Measurements from ENCODE around the gene TMEM86B.

TMEM86B gene

GRCh38 chr19:55224038-55224665 is 4.4 kb downstream of the TMEM86B start:
- no peaks in the 10 kb centered on the region for H3K9me2 ChIP-seq (replicated peaks; ENCODE audit: control insufficient read depth, low read length)
- TF ChIP-seq, protein P1, sequence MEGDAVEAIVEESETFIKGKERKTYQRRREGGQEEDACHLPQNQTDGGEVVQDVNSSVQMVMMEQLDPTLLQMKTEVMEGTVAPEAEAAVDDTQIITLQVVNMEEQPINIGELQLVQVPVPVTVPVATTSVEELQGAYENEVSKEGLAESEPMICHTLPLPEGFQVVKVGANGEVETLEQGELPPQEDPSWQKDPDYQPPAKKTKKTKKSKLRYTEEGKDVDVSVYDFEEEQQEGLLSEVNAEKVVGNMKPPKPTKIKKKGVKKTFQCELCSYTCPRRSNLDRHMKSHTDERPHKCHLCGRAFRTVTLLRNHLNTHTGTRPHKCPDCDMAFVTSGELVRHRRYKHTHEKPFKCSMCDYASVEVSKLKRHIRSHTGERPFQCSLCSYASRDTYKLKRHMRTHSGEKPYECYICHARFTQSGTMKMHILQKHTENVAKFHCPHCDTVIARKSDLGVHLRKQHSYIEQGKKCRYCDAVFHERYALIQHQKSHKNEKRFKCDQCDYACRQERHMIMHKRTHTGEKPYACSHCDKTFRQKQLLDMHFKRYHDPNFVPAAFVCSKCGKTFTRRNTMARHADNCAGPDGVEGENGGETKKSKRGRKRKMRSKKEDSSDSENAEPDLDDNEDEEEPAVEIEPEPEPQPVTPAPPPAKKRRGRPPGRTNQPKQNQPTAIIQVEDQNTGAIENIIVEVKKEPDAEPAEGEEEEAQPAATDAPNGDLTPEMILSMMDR (IDR thresholded peaks at IDR 0.05; ENCODE audit: low read depth, low read length, poor library complexity, severe bottlenecking), result no peak
- no peak for TF ChIP-seq EZH2phosphoT487 (IDR thresholded peaks at IDR 0.05; ENCODE audit: borderline replicate concordance, low read length)
- no peak overlapping the region for H3K4me3 ChIP-seq (ENCODE audit: low read length)
- no peaks in the 10 kb centered on the region for H3K79me2 ChIP-seq (ENCODE audit: control insufficient read depth, low read length)
- H3F3A ChIP-seq (ENCODE audit: control insufficient read depth, insufficient read depth), result peaks cover 8% of the 10 kb centered on the region; the same call in 1 of the 2 replicates
- H3K27me3 ChIP-seq (ENCODE audit: control insufficient read depth, low read length), result no peaks in the 10 kb centered on the region
- no peak overlapping the region for H3K4me2 ChIP-seq (ENCODE audit: low read length)
- H4K20me1 ChIP-seq (ENCODE audit: control insufficient read depth, insufficient read depth, low read depth, low read length), result peaks cover 15% of the 10 kb centered on the region
- H3K36me3 ChIP-seq (ENCODE audit: control insufficient read depth, low read length), result peaks cover 69% of the 10 kb centered on the region
- H3K9me3 ChIP-seq (ENCODE audit: control insufficient read depth, insufficient read depth, low read length), result no peaks in the 10 kb centered on the region; the same call in 1 of the 2 replicates
- H3K27ac ChIP-seq (ENCODE audit: low read depth, low read length), result no peak overlapping the region
- no peaks in the 10 kb centered on the region for H3K4me1 ChIP-seq (ENCODE audit: control insufficient read depth, low read length)

- Histone ChIP-seq H4K20me1 (ENCODE audit: control insufficient read depth, insufficient read depth, low read depth, low read length) (peaks cover 15% of the 10 kb centered on the region), H3K36me3 (ENCODE audit: control insufficient read depth, low read length) (peaks cover 62% of the 10 kb centered on the region)
- TF ChIP-seq, protein P1 (IDR thresholded peaks at IDR 0.05; ENCODE audit: low read depth, low read length, poor library complexity, severe bottlenecking), result no peak
- no peak for TF ChIP-seq EZH2phosphoT487 (IDR thresholded peaks at IDR 0.05; ENCODE audit: borderline replicate concordance, low read length)
Observed at GRCh38 chr19:55223291-55224037, 5.1 kb downstream of the TMEM86B start.

GRCh38 chr19:55220525-55220924 is 8.0 kb downstream of the TMEM86B start:
- Histone ChIP-seq H3K27ac (ENCODE audit: low read depth, low read length) (no peak overlapping the region), H3K36me3 (ENCODE audit: control insufficient read depth, low read length) (peaks cover 33% of the 10 kb centered on the region), H3F3A (ENCODE audit: control insufficient read depth, insufficient read depth) (peaks cover 9% of the 10 kb centered on the region; the same call in 1 of the 2 replicates), H3K4me2 (ENCODE audit: low read length) (no peak overlapping the region), H3K9me3 (ENCODE audit: control insufficient read depth, insufficient read depth, low read length) (no peaks in the 10 kb centered on the region; the same call in 1 of the 2 replicates), H3K4me3 (ENCODE audit: low read length) (no peak overlapping the region), H4K20me1 (ENCODE audit: control insufficient read depth, insufficient read depth, low read depth, low read length) (peaks cover 5% of the 10 kb centered on the region), H3K9me2 (replicated peaks; ENCODE audit: control insufficient read depth, low read length) (no peaks in the 10 kb centered on the region), H3K79me2 (ENCODE audit: control insufficient read depth, low read length) (no peaks in the 10 kb centered on the region), H3K4me1 (ENCODE audit: control insufficient read depth, low read length) (peaks cover 8% of the 10 kb centered on the region), H3K27me3 (ENCODE audit: control insufficient read depth, low read length) (no peaks in the 10 kb centered on the region)
- TF ChIP-seq, protein P1 (IDR thresholded peaks at IDR 0.05; ENCODE audit: low read depth, low read length, poor library complexity, severe bottlenecking), result no peak
- no peak for TF ChIP-seq EZH2phosphoT487 (IDR thresholded peaks at IDR 0.05; ENCODE audit: borderline replicate concordance, low read length)

More at GRCh38 chr19:55223291-55224037, 5.1 kb downstream of the TMEM86B start:
- no peaks in the 10 kb centered on the region for H3K27me3 ChIP-seq (ENCODE audit: control insufficient read depth, low read length)
- H3K9me2 ChIP-seq (replicated peaks; ENCODE audit: control insufficient read depth, low read length), result no peaks in the 10 kb centered on the region
- no peaks in the 10 kb centered on the region for H3K79me2 ChIP-seq (ENCODE audit: control insufficient read depth, low read length)
- peaks cover 9% of the 10 kb centered on the region; the same call in 1 of the 2 replicates for H3F3A ChIP-seq (ENCODE audit: control insufficient read depth, insufficient read depth)
- H3K4me2 ChIP-seq (ENCODE audit: low read length), result no peak overlapping the region
- H3K9me3 ChIP-seq (ENCODE audit: control insufficient read depth, insufficient read depth, low read length), result no peaks in the 10 kb centered on the region; the same call in 1 of the 2 replicates
- H3K27ac ChIP-seq (ENCODE audit: low read depth, low read length), result no peak overlapping the region
- H3K4me1 ChIP-seq (ENCODE audit: control insufficient read depth, low read length), result no peaks in the 10 kb centered on the region
- no peak overlapping the region for H3K4me3 ChIP-seq (ENCODE audit: low read length)
